Stimulated activated CD4-positive, alpha-beta T cell treated with anti-CD3 and anti-CD28 coated beads, TNF-alpha, amount 100 ng/mL, for 24 hours (primary cell): ENCODE data around the gene PARVG.
"Not testable (repeated sequence)": the region's sequence is repeated elsewhere in the genome, so short reads cannot be mapped to it uniquely, and the experiment has no call there.

Experiments used
- DNase-seq, 3 experiments: peaks; one replicate each; pipeline ENCODE4 v3.0.0-alpha.2; 2020; ENCODE audit warnings: low read depth in 3 of 3

Gene PARVG

GRCh38 chr22:44211946-44212930, 31.5 kb downstream of the PARVG start:
- DNase-seq: no peak

GRCh38 chr22:44212936-44213335, 32.2 kb downstream of the PARVG start:
- no peak for DNase-seq

- DNase-seq: no peak
Measured at GRCh38 chr22:44213489-44214043, 32.8 kb downstream of the PARVG start.

- DNase-seq: no peak
Measured at GRCh38 chr22:44214187-44214586, 33.5 kb downstream of the PARVG start.

GRCh38 chr22:44214764-44215163, 34.0 kb downstream of the PARVG start:
- no peak for DNase-seq

GRCh38 chr22:44215287-44215686, 34.6 kb downstream of the PARVG start:
- no peak for DNase-seq

- DNase-seq: no peak
Measured at GRCh38 chr22:44217346-44217745, 36.6 kb downstream of the PARVG start.

- no peak for DNase-seq
Measured at GRCh38 chr22:44218071-44218470, 37.3 kb downstream of the PARVG start.

GRCh38 chr22:44219101-44219870, 38.6 kb downstream of the PARVG start:
- no peak for DNase-seq

- DNase-seq: no peak
Measured at GRCh38 chr22:44220727-44221680, 40.3 kb downstream of the PARVG start.

- DNase-seq: no peak
Measured at GRCh38 chr22:44221710-44222475, 41.2 kb downstream of the PARVG start.

- no peak for DNase-seq
Measured at GRCh38 chr22:44224166-44224565, 43.4 kb downstream of the PARVG start.

- DNase-seq: no peak
Measured at GRCh38 chr22:44225091-44225689, 44.5 kb downstream of the PARVG start.

- DNase-seq: no peak
Measured at GRCh38 chr22:44225812-44226211, 45.1 kb downstream of the PARVG start.

- DNase-seq: no peak
Measured at GRCh38 chr22:44229331-44229730, 48.6 kb downstream of the PARVG start.

GRCh38 chr22:44229809-44230208, 49.1 kb downstream of the PARVG start:
- DNase-seq: no peak

GRCh38 chr22:44231233-44231632, 50.5 kb downstream of the PARVG start:
- DNase-seq: no peak

GRCh38 chr22:44234372-44234771, 53.6 kb downstream of the PARVG start:
- not testable (repeated sequence) for DNase-seq

- DNase-seq: no peak
Measured at GRCh38 chr22:44237290-44237689, 56.6 kb downstream of the PARVG start.

- not testable (repeated sequence) for DNase-seq
Measured at GRCh38 chr22:44241121-44241520, 60.4 kb downstream of the PARVG start.
